ENCODE results near the gene HOXC6. TPM values are rescaled to one million over a fixed set of nuclear protein-coding genes. Genes with fewer than 3 reads are reported as not detected.

Gene HOXC6
- total and polyA plus RNA-seq, 9 of the 15 experiments (the other 6 are each of a cell fraction or from before 2014, with no cell fraction given), result 0.06 to 4.0 (median 1.4) TPM

- TF ChIP-seq FOXM1 (IDR thresholded peaks at IDR 0.05; ENCODE audit: low read depth) (no peak), FOXM1 (CRISPR knock-in tag; IDR thresholded peaks at IDR 0.05; ENCODE audit: low read depth) (0 out of 2 replicates have a peak, but pooled peaks have one; percentile 37), NONO (IDR thresholded peaks at IDR 0.05; ENCODE audit: low read depth in 2 of 2, low read length in 1 of 2) (no peak), MCM2 (IDR thresholded peaks at IDR 0.05; ENCODE audit: low read depth) (no peak), NR2C2 (CRISPR knock-in tag; IDR thresholded peaks at IDR 0.05) (0 out of 2 replicates have a peak, but pooled peaks have one; percentile 71), NR2C2 (tag; IDR thresholded peaks at IDR 0.05) (peak; percentile 89), ZNF551 (CRISPR knock-in tag; IDR thresholded peaks at IDR 0.05) (no peak), ZNF518B (CRISPR knock-in tag; IDR thresholded peaks at IDR 0.05) (no peak), PTBP1 (IDR thresholded peaks at IDR 0.05; ENCODE audit: low read depth, low read length) (no peak), KAT2B (IDR thresholded peaks at IDR 0.05; ENCODE audit: low read depth, low read length) (no peak), HIVEP1 (CRISPR knock-in tag; IDR thresholded peaks at IDR 0.05) (no peak), ARID1B (IDR thresholded peaks at IDR 0.05) (no peak), ZNF316 (IDR thresholded peaks at IDR 0.05) (no peak), MAZ (CRISPR knock-in tag; conservative IDR thresholded peaks at IDR 0.05 in 1 of 2, IDR thresholded peaks at IDR 0.05 in 1 of 2) (peak; percentile 66 to 89; a peak in 3 of 4 replicates), CCAR2 (IDR thresholded peaks at IDR 0.05; ENCODE audit: low read depth, low read length) (no peak), ARID2 (IDR thresholded peaks at IDR 0.05) (no peak), CHD2 (IDR thresholded peaks at IDR 0.05; ENCODE audit: low read depth, low read length) (no peak), ZNF511 (CRISPR knock-in tag; IDR thresholded peaks at IDR 0.05) (peak; percentile 57; the same call in 1 of the 2 replicates), HDAC2 (IDR thresholded peaks at IDR 0.05) (no peak), SOX6 (IDR thresholded peaks at IDR 0.05) (no peak), ZHX1 (conservative IDR thresholded peaks at IDR 0.05; ENCODE audit: low read length) (no peak)
- TF ChIP-seq, protein P1, sequence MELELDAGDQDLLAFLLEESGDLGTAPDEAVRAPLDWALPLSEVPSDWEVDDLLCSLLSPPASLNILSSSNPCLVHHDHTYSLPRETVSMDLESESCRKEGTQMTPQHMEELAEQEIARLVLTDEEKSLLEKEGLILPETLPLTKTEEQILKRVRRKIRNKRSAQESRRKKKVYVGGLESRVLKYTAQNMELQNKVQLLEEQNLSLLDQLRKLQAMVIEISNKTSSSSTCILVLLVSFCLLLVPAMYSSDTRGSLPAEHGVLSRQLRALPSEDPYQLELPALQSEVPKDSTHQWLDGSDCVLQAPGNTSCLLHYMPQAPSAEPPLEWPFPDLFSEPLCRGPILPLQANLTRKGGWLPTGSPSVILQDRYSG (tag; conservative IDR thresholded peaks at IDR 0.05; ENCODE audit: low read depth), result no peak
Measured at GRCh38 chr12:54017878-54018467, 10.3 kb upstream of the HOXC6 start (continued).
